Upper lobe of left lung (tissue), 4 donors: ENCODE results near the gene GTF2A2.

ENCODE experiments used
- POLR2A ChIP-seq, 4 donors: fragments of 450-650 bp; IDR thresholded peaks; one replicate each; pipeline ENCODE4 v1.5.1; 2016 to 2017; ENCODE audit warnings: antibody characterized with exemption in 4 of 4, mild to moderate bottlenecking in 2 of 4
- POLR2AphosphoS5 ChIP-seq, 2 donors: sonication (generic); formaldehyde crosslinking; IDR thresholded peaks; one replicate each; pipeline ENCODE4 v1.5.1; 2017; ENCODE audit warnings: antibody characterized with exemption in 2 of 2
- TF ChIP-seq, protein P1 (sequence below), 6 experiments: fragments of 450-650 bp in 4 of 6; fragments of 200-600 bp in 2 of 6; sonication (generic) in 2 of 6; IDR thresholded peaks; one replicate each; pipeline ENCODE4 v1.5.1; 2016 to 2019; ENCODE audit warnings: antibody characterized with exemption in 6 of 6

DNA sequence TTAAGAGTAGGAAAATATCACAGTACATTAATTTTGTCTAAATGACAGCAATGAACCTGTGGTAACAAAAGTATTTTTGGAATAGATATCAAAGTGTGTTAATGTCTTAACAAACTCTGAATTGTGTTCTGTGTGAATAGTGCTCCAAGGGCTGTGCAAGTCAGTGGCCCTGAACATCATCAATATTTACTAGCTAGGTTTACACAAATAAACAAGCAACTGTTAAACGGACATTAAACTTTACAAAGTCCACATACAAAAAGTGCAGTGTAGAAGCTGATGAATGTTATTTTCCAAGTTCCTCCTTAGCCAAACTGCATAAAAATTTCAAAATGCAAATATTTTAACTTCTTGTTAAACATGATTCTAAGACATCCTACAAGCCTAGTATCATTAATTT lies 2.1 kb upstream of the GTF2A2 start:
- TF ChIP-seq POLR2A (IDR thresholded peaks at IDR 0.05) (no peak), POLR2AphosphoS5 (IDR thresholded peaks at IDR 0.05) (no peak)
- TF ChIP-seq, protein P1, sequence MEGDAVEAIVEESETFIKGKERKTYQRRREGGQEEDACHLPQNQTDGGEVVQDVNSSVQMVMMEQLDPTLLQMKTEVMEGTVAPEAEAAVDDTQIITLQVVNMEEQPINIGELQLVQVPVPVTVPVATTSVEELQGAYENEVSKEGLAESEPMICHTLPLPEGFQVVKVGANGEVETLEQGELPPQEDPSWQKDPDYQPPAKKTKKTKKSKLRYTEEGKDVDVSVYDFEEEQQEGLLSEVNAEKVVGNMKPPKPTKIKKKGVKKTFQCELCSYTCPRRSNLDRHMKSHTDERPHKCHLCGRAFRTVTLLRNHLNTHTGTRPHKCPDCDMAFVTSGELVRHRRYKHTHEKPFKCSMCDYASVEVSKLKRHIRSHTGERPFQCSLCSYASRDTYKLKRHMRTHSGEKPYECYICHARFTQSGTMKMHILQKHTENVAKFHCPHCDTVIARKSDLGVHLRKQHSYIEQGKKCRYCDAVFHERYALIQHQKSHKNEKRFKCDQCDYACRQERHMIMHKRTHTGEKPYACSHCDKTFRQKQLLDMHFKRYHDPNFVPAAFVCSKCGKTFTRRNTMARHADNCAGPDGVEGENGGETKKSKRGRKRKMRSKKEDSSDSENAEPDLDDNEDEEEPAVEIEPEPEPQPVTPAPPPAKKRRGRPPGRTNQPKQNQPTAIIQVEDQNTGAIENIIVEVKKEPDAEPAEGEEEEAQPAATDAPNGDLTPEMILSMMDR (IDR thresholded peaks at IDR 0.05), result no peak
